Upper lobe of left lung (tissue), 6 donors: ENCODE data around the gene EFEMP2. TPM values are rescaled to one million over a fixed set of nuclear protein-coding genes. Genes with fewer than 3 reads are reported as not detected.

Experiments
- ATAC-seq, 2 donors: fragments of 200-7000 bp; cut with Tn5 transposase; one replicate each; pipeline ENCODE4 v1.9.1; 2022; ENCODE audit warnings: mild to moderate bottlenecking in 2 of 2, moderate library complexity in 2 of 2; ENCODE audit not compliant: low FRiP score in 2 of 2
- DNase-seq, 2 donors: peaks; one replicate each; pipeline ENCODE4 v3.0.0-alpha.2; 2019 to 2020
- H3K27ac ChIP-seq, 4 donors: fragments of 200-600 bp; sonication (generic); one replicate each; pipeline ENCODE4 v1.5.1; 2016 to 2019
- H3K27me3 ChIP-seq, 4 donors: fragments of 200-600 bp; sonication (generic); one replicate each; pipeline ENCODE4 v1.5.1; 2017 to 2019
- H3K36me3 ChIP-seq, 4 donors: fragments of 200-600 bp; sonication (generic); one replicate each; pipeline ENCODE4 v1.5.1; 2016 to 2019
- H3K4me1 ChIP-seq, 4 donors: fragments of 200-600 bp; sonication (generic); one replicate each; pipeline ENCODE4 v1.5.1; 2018 to 2019
- H3K4me3 ChIP-seq, 4 donors: fragments of 200-600 bp; sonication (generic); one replicate each; pipeline ENCODE4 v1.5.1; 2017 to 2019; ENCODE audit warnings: mild to moderate bottlenecking in 2 of 4, moderate library complexity in 1 of 4
- H3K9me3 ChIP-seq, 4 donors: fragments of 200-600 bp; sonication (generic); one replicate each; pipeline ENCODE4 v1.5.1; 2018 to 2019
- EP300 ChIP-seq, 4 donors: sonication (generic); formaldehyde crosslinking; IDR thresholded peaks; one replicate each; pipeline ENCODE4 v1.5.1; 2017; ENCODE audit warnings: antibody characterized with exemption in 4 of 4, control low read depth in 2 of 4
- POLR2A ChIP-seq, 4 donors: fragments of 450-650 bp; IDR thresholded peaks; one replicate each; pipeline ENCODE4 v1.5.1; 2016 to 2017; ENCODE audit warnings: antibody characterized with exemption in 4 of 4, mild to moderate bottlenecking in 2 of 4
- POLR2AphosphoS5 ChIP-seq, 2 donors: sonication (generic); formaldehyde crosslinking; IDR thresholded peaks; one replicate each; pipeline ENCODE4 v1.5.1; 2017; ENCODE audit warnings: antibody characterized with exemption in 2 of 2
- WGBS, 2 donors: methylation state at CpG; one replicate each; pipeline ENCODE4 v1.1.5; 2017 to 2018; 5-methylcytosine and 5-hydroxymethylcytosine counted together
- total RNA-seq, 6 donors: library from RNA; depleted of rRNA in 4 of 6; stranded (reverse); fragments of >200 nt in 4 of 6; gene quantifications; one replicate each; pipeline versions ENCODE4 v1.1.0 to v1.2.1, GENCODE V29; 2016 to 2021
- TF ChIP-seq, protein P1 (sequence below), 6 experiments: fragments of 450-650 bp in 4 of 6; fragments of 200-600 bp in 2 of 6; sonication (generic) in 2 of 6; IDR thresholded peaks; one replicate each; pipeline ENCODE4 v1.5.1; 2016 to 2019; ENCODE audit warnings: antibody characterized with exemption in 6 of 6
- donor health status: DM: no; HTN: no; CAD: no; lungs with moderate emphysema.
- donor health status: DM: no; HTN: yes; CAD: no; lungs with severe emphysema.

EFEMP2 gene
- total RNA-seq, 6 donors from 2014 or later: 28.8 to 79.6 (median 65.3) TPM

DNA sequence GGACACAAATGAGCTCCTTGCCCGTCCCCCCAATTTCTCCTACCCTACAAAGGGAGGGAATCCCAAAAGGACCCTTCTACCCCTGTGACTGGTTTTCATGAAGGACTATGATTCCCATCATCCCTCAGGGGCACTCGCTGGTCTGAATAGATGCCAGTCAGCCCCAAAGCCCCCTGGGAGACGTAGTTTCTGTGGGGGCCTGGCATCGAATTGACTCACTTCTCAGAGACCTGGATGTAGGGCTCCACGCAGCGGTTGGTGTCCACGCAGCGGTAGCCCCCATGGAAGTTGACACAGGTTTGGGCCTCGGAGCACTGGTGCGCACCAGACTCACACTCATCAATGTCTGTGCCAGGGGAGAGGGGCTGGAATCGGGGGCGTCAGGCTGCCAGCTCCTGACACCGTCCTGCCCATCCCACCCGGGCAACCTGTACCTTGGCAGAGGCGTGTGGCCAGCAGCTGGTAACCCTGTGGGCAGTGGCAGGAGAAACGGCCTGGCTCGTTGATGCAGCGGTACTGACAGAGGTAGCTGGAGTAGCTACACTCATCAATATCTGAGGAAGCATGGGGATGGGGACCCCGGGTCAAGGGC lies 4.4 kb downstream of the EFEMP2 start:
- H3K27ac ChIP-seq: no peak overlapping the region
- no peaks in the 10 kb centered on the region for H3K27me3 ChIP-seq
- WGBS, 2 donors: 95 to 96% methylated on average over 16 to 19 of the region's 19 CpGs
- DNase-seq (peak in 1 of 2 donors; percentile 52), ATAC-seq (no peak)
- no peak overlapping the region for H3K4me3 ChIP-seq
- TF ChIP-seq EP300 (IDR thresholded peaks at IDR 0.05) (no peak), POLR2AphosphoS5 (IDR thresholded peaks at IDR 0.05) (no peak), POLR2A (IDR thresholded peaks at IDR 0.05) (no peak)
- TF ChIP-seq, protein P1, sequence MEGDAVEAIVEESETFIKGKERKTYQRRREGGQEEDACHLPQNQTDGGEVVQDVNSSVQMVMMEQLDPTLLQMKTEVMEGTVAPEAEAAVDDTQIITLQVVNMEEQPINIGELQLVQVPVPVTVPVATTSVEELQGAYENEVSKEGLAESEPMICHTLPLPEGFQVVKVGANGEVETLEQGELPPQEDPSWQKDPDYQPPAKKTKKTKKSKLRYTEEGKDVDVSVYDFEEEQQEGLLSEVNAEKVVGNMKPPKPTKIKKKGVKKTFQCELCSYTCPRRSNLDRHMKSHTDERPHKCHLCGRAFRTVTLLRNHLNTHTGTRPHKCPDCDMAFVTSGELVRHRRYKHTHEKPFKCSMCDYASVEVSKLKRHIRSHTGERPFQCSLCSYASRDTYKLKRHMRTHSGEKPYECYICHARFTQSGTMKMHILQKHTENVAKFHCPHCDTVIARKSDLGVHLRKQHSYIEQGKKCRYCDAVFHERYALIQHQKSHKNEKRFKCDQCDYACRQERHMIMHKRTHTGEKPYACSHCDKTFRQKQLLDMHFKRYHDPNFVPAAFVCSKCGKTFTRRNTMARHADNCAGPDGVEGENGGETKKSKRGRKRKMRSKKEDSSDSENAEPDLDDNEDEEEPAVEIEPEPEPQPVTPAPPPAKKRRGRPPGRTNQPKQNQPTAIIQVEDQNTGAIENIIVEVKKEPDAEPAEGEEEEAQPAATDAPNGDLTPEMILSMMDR (IDR thresholded peaks at IDR 0.05): no peak
- H3K9me3 ChIP-seq: no peaks in the 10 kb centered on the region
- peaks cover 12 to 35% (median 22%) of the 10 kb centered on the region in 4 donors for H3K4me1 ChIP-seq
- peaks cover 16 to 76% (median 43%) of the 10 kb centered on the region in 4 donors for H3K36me3 ChIP-seq

GRCh38 chr11:65867284-65868071 lies 5.1 kb downstream of the EFEMP2 start:
- Histone ChIP-seq H3K9me3 (no peaks in the 10 kb centered on the region), H3K4me3 (no peak overlapping the region), H3K27me3 (no peaks in the 10 kb centered on the region), H3K27ac (no peak overlapping the region), H3K4me1 (peaks cover 12 to 32% (median 19%) of the 10 kb centered on the region in 4 donors), H3K36me3 (peaks cover 16 to 83% (median 49%) of the 10 kb centered on the region in 4 donors)
- DNase-seq (peak in 1 of 2 donors; percentile 86), ATAC-seq (no peak)
- WGBS, 2 donors: 67 to 70% methylated on average over 29 of the region's 29 CpGs
- TF ChIP-seq, protein P1 (IDR thresholded peaks at IDR 0.05): no peak
- TF ChIP-seq POLR2A (IDR thresholded peaks at IDR 0.05): no peak
- TF ChIP-seq EP300 (IDR thresholded peaks at IDR 0.05): no peak
- TF ChIP-seq POLR2AphosphoS5 (IDR thresholded peaks at IDR 0.05): no peak

DNA sequence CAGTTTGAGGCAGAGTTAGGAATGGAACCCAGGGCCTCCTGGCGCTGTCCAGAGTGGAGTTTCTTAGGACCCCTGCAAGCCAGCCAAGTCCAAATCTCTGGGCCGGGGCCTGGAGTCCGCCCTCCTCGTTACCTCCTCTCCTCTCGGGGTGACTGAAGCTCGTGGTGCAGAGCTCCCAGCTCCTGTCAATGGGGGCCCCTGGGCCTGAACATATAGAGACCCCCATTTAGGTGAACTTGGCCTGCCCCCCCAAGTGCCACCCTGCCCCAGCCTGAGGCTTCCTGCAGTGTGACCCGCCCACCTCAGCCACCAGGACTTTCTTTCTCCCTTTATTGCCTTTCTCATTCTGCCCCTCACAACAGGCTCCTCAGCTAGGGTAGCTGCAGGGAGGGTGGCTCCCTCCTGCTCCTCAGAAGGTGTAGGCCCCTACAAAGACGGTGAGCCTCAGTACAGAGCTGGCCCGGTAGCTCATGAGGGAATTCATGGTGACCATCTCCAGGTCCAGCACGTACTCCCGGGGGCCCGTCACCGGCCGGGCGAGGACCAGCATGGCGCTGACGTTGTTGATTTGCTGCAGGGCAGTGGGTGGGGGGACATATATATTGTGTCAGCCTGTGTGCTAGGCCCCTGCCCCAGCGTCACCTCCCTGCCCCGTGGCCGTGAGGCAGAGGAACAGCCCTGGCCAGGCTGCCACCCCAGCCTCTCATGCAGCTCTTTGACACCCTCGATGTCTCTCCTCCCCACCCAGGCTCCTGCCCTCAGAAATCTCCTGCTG lies 5.9 kb downstream of the EFEMP2 start:
- Histone ChIP-seq H3K9me3 (no peaks in the 10 kb centered on the region), H3K27me3 (no peaks in the 10 kb centered on the region), H3K4me3 (no peak overlapping the region), H3K4me1 (peaks cover 12 to 32% (median 22%) of the 10 kb centered on the region in 4 donors), H3K36me3 (peaks cover 16 to 90% (median 55%) of the 10 kb centered on the region in 4 donors), H3K27ac (no peak overlapping the region)
- TF ChIP-seq POLR2AphosphoS5 (IDR thresholded peaks at IDR 0.05): no peak
- TF ChIP-seq, protein P1 (IDR thresholded peaks at IDR 0.05): no peak
- TF ChIP-seq EP300 (IDR thresholded peaks at IDR 0.05): no peak
- TF ChIP-seq POLR2A (IDR thresholded peaks at IDR 0.05): no peak
- ATAC-seq (no peak), DNase-seq (peak in 1 of 2 donors; percentile 83)
- WGBS, 2 donors: 87% methylated on average over 18 to 20 of the region's 21 CpGs

- no peak for ATAC-seq
- peaks cover 11 to 32% (median 20%) of the 10 kb centered on the region in 4 donors for H3K4me1 ChIP-seq
- H3K36me3 ChIP-seq: peaks cover 16 to 86% (median 55%) of the 10 kb centered on the region in 4 donors
- H3K27ac ChIP-seq: no peak overlapping the region
- no peaks in the 10 kb centered on the region for H3K9me3 ChIP-seq
- no peak overlapping the region for H3K4me3 ChIP-seq
- no peak for DNase-seq
- TF ChIP-seq POLR2A (IDR thresholded peaks at IDR 0.05) (no peak), POLR2AphosphoS5 (IDR thresholded peaks at IDR 0.05) (no peak), EP300 (IDR thresholded peaks at IDR 0.05) (no peak)
- TF ChIP-seq, protein P1 (IDR thresholded peaks at IDR 0.05): no peak
- no peaks in the 10 kb centered on the region for H3K27me3 ChIP-seq
- WGBS, 2 donors: 89 to 90% methylated on average over 3 to 9 of the region's 9 CpGs
These were observed 6.9 kb downstream of the EFEMP2 start for GRCh38 chr11:65865550-65866172.
